HG03432 (cell line): ENCODE results near the gene SLC9A6.
"Not testable (repeated sequence)": the region's sequence is repeated elsewhere in the genome, so short reads cannot be mapped to it uniquely, and the experiment has no call there.

ENCODE experiments used
- ATAC-seq: cut with Tn5 transposase; IDR thresholded peaks from one replicate; pipeline ENCODE4 v1.9.1; 2021; ENCODE audit warnings: mild to moderate bottlenecking, moderate library complexity; ENCODE audit not compliant: unreplicated experiment

The SLC9A6 gene

DNA sequence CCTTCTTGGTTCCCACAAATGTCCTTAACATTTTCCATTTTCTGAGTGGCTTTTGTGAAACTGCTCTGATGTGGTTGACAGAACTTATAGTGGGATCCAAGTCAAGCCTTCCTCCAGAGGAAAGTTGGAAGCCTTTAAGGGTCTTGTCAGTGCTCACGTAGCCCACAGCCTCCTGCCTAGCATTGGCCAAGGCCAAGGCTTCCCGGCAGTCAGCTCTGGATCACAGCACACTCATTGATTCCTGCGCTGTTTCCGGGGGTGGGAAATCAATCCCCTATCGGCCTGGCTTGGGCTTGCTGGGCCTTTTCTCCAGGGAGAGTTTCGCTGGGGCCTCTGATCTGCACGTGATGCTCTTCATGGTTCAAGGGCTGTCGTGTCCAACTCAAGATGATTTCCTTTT is 76.1 kb downstream of the SLC9A6 start:
- no peak for ATAC-seq

DNA sequence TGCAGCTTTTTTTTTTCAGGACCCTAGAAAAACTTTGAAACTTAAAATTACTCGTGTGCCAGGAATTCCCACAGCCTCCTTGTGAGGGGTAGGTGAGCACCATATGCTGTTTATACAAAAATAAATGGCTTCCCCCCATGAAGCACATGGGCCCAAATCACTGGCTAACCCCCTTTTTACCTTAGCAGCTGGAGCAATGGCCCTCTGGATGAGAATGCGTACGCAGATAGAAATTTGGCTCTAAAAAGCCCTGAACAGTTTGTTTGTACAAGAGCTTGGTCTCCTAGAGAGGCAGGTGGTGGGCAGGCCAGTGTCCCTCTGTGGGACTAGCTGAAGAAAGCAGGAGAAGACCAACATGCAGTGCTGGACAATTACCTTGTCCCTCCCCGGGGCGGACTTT is 76.5 kb downstream of the SLC9A6 start:
- no peak for ATAC-seq

DNA sequence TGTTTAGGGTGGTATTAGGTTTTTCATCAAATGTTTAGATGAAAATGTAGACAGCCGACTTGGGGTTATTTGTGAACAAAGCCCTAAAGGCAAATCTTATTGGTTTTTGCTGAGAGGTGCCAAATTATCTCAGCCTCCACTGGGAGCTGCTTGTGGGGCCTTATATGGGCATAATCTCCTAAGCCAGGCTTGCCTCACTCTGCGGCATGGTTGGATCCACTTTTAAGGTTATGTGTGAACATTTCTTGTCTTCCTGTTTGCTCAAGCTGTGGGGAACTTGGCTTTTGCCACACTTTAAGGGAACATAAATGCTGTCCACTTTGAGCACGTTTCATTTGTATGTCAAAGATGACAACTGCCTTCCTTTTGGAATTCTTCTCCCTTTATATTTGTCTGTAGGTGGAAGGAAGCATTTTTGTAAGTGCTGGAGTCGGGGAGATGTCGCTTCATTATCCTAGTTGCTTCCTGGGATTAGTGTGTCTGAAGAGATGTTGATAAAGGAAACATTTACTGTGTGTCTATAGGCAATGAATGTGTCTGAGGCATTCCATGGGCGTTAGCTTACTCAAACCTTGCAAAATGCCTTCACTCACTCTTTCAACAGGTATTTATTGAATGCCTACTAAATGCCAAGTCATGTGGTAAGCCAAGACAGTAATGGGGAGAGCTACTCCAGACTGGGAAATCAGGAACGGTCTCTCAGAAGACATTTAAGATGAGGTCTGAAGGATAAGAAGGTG is 78.3 kb downstream of the SLC9A6 start:
- no peak for ATAC-seq

DNA sequence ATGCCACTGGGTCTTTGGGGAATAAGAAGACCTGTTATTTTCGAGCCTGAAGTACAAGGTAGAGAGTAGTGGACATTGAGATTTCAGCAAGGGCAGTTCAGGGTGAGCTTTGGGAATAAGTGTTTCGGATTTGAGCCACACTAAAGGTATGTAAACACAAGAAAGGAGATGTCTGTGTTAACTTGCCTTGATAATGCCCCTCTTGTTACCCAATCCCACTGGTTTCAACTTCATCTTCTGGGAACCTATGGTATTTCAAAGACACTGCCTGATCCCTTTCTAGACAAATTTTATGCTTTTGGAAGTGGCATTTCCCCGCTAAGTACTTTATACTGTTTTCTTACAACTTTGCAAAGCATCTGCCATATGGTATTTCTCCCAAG is 79.4 kb downstream of the SLC9A6 start:
- ATAC-seq = no peak

DNA sequence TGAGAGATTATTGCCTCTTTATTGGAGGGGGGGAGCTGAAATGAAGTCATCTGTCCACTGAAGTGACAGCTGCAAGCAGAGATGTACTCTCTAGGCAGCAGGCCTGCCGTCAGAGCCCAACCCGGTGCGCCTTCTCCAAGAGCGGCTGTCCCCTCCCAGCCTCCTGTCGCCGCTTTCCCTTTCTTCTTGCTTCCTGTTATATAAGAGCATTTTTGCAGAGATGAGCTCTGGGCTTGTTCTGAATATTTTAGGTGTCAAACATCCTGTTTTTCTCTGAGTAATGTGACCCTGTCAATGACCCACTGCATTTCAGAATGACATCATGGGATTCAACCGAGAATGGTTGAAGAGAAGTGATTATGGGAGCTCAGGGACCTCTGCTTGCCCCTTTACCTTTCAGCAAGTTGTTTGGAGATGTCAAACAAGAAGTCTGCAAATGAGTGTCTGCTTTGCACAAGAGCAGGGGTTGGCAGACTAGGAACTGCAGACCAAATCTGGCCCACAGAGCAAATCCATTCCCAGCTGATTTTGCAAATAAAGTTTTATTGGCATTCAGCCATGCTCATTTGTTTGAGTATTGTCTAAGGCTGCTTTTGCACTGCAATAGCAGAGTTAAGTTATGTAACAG is 79.9 kb downstream of the SLC9A6 start:
- ATAC-seq = no peak

DNA sequence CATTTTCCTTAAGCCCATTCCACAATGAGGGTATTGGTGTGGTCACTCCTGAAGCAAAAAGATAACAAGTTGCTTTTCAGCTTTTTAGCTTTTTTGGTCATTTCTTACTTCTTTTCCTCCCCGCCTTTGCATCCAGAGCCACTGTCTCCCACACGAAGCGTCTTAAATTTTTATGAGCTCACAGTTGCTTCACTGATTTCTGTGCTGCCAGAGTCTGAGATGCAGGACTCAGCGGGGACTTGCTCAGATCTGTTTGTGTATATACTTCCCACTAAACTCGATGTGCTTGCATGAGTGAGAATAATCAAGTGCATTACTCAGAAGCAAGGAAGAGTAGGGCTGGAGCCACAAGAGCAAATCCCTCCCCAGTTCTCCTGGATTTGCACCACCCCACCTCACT is 81.9 kb downstream of the SLC9A6 start:
- no peak for ATAC-seq

DNA sequence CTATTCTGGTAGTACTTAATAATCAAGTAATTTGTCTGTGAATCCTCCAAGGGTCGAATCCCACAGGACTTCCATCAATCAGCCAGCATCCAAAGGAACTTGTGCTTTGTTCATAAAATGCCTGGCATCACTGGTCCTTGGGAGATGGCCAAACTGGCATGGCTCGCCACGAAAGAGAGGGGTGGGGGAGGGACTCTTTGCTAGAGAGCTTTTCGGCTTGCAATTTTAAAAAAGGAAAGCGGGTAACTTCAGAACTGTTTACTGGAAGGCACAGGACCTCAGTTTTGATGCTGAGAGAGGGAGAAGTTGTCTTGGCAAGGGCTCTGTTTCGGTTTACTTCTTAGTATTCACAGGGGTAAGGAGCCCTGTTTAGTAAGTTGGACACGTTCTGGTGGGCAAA is 82.7 kb downstream of the SLC9A6 start:
- no peak for ATAC-seq

DNA sequence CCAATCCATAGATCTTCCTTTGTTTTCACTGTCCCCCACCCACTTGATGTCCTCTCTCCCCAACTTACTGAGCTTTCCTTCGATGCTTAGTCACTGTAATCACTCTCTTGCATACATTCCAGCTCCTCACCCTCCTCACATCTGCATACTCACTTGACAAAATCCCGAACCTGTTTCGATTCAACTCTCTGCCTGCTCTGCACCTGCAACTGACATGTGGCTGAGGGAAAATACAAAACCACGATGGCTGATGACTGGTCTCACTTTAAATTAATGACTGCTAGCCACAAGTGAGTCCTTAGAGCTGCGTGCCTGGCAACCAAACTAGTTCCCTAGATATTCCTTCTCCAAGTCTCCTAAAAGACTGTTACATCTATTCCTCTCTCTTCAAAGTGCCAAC is 91.7 kb downstream of the SLC9A6 start:
- ATAC-seq = no peak

DNA sequence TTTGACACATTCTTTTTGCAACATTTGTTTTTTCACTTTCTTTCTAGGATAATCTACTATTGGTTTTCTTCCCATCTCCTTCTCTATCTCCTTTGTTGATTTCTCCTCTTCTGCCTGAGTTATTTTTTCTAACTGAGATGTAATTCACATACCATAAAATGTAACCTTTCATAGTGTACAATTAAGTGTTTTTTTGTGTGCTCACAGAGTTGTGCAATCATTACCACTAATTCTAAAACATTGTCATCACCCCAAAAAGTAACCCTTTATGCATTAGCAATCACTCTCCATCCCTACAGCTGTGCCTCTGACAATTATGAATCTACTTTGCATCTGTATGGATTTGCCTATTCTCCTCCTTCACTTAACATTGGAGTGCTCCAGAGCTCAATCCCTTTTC is 95.5 kb downstream of the SLC9A6 start:
- ATAC-seq = no peak

DNA sequence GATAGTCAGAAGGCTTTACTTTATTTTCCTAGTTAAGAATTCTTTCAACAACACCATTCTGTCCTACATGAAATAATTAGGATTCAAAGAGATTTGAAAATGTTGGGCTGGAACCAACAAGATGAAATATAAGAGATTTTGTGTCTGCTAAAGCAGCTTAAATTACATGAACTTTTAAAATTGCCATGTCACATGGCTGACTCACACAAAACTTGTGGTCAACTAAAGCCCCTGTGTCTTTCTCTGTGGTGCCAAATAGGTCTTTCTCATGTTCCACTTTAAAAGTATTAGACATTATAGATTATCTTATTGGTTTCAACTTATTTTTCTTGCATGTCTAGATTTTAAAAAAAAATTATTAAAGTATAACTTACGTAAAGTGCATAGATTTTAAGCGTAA is 101.3 kb downstream of the SLC9A6 start:
- ATAC-seq = no peak

DNA sequence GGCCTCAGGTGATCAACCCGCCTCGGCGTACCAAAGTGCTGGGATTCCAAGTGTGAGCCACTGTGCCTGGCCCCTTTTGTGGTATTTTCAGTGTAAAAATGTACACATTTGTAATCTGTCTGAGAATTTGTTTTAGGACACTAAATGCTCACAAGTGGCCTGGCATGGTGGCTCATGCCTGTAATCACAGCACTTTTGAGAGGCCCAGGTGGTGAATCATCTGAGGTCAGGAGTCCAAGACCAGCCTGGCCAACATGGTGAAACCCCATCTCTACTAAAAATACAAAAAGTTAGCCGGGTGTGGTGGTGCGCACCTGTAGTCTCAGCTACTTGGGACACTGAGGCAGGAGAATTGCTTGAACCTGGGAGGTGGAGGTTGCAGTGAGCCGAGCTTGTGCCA is 106.7 kb downstream of the SLC9A6 start:
- not testable (repeated sequence) for ATAC-seq

DNA sequence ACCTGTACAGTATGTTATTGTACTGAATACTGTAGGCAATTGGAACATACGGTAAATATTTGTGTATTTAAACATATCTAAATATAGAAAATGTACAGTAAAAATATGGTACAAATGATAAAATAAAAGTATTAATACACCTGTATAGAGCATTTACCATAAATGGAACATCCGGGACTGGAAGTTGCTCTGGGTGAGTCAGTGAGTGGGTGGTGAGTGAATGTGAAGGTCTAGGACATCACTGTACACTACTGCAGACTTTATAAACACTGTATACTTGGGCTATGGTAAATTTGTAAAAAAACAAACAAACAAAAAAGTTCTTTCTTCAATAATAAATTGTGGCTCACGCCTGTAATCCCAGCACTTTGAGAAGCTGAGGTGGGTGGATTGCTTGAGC is 109.7 kb downstream of the SLC9A6 start:
- ATAC-seq = no peak
